Embryonic facial prominence (tissue), 1 donor: ENCODE results near the gene PIK3CB.
"Not testable (repeated sequence)": the region's sequence is repeated elsewhere in the genome, so short reads cannot be mapped to it uniquely, and the experiment has no call there.

ENCODE experiments used
- DNase-seq: peaks from one replicate; pipeline ENCODE4 v3.0.0-alpha.2; 2016; ENCODE audit errors: extremely low spot score

The PIK3CB gene

GRCh38 chr3:138806376-138807080 is 28.2 kb downstream of the PIK3CB start:
- DNase-seq: no peak

GRCh38 chr3:138803006-138803653 is 31.6 kb downstream of the PIK3CB start:
- no peak for DNase-seq

DNA sequence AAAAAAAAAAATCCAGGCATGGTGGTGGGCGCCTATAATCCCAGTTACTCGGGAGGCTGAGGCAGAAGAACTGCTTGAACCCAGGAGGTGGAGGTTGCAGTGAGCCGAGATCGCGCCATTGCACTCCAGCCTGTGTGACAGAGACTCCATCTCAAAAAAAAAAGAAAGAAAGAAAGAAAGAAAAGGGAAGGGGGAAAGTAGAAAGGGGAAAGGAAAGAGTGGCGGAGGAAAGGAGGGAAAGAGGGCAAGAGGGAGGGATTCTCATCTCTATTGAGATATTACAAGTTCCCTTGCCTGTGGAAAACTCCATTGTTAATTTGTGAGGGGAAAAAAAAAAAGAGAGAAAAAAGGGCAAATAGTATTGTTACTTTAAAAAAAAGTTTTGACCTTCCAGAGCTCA is 32.5 kb downstream of the PIK3CB start:
- not testable (repeated sequence) for DNase-seq

- DNase-seq: no peak
Observed at GRCh38 chr3:138801792-138802191, 32.9 kb downstream of the PIK3CB start.

- no peak for DNase-seq
Observed at GRCh38 chr3:138800248-138800647, 34.5 kb downstream of the PIK3CB start.

- no peak for DNase-seq
Observed at GRCh38 chr3:138799822-138800221, 34.9 kb downstream of the PIK3CB start.

GRCh38 chr3:138797508-138798038 is 37.2 kb downstream of the PIK3CB start:
- no peak for DNase-seq

- DNase-seq: no peak
Observed at GRCh38 chr3:138796761-138797160, 38.0 kb downstream of the PIK3CB start.

DNA sequence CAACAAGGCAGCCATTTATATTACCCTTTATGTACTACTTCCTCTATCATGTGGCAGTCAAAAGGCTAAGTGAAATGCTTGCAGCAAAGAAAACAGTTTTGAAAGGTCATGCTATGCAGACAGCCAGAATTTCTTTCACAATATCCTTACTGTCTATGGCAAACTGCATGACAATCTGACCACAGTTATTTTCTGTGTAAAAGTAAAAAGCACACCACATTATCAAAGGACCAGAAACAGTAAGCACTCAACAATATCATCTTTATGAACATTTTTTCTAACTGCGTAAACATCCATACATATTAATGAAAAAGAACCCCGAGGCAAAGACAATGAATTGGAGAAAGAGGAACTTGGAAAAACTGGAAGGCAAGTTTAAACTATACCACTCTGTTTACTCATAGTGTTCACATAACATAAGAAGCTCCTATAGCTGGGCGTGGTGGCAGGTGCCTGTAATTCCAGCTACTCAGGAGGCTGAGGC is 47.9 kb downstream of the PIK3CB start:
- no peak for DNase-seq

DNA sequence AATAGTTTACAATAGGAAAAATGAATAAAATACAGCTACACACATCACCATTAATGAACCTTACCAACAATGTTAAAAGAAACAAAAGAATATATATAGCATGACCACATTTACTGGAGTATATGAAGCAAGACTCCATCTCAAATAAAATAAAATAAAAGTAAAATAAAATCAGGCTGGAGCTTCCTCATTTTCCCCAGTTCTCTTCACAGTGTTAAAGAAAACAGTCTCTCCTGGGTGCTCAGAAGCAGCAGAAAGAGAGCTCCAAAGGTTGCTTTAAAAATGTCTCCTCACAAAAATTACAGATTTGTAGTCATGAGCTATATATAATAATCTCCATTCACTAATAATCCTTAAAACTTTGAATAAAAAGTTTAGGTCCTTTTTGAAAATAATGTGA is 48.8 kb downstream of the PIK3CB start:
- DNase-seq: no peak

- DNase-seq: not testable (repeated sequence)
Observed at GRCh38 chr3:138785362-138785857, 49.3 kb downstream of the PIK3CB start.

GRCh38 chr3:138782755-138783154 is 52.0 kb downstream of the PIK3CB start:
- DNase-seq: no peak

DNA sequence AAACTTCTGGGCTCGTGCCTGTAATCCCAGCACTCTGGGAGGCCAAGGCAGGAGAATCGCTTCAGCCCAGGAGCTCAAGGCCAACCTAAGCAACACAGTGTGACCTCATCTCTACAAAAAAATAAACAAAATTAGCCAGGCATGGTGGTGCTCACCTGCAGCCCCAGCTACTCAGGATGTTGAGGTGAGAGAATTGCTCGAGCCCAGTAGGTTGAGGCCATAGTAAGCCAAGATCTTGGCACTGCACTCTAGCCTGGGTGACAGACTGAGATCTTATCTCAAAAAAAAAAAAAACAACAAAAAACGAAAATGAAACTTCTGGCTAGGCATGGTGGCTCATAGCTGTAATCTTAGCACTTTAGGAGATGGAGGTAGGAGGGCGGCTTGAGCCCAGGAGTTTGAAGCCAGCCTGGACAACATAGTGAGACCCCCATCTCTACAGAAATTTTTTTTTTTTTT is 53.7 kb downstream of the PIK3CB start:
- no peak for DNase-seq

- DNase-seq: no peak
Observed at GRCh38 chr3:138778643-138779042, 56.1 kb downstream of the PIK3CB start.

GRCh38 chr3:138776961-138777360 is 57.8 kb downstream of the PIK3CB start:
- no peak for DNase-seq

- DNase-seq: no peak
Observed at GRCh38 chr3:138775254-138775595, 59.5 kb downstream of the PIK3CB start.

DNA sequence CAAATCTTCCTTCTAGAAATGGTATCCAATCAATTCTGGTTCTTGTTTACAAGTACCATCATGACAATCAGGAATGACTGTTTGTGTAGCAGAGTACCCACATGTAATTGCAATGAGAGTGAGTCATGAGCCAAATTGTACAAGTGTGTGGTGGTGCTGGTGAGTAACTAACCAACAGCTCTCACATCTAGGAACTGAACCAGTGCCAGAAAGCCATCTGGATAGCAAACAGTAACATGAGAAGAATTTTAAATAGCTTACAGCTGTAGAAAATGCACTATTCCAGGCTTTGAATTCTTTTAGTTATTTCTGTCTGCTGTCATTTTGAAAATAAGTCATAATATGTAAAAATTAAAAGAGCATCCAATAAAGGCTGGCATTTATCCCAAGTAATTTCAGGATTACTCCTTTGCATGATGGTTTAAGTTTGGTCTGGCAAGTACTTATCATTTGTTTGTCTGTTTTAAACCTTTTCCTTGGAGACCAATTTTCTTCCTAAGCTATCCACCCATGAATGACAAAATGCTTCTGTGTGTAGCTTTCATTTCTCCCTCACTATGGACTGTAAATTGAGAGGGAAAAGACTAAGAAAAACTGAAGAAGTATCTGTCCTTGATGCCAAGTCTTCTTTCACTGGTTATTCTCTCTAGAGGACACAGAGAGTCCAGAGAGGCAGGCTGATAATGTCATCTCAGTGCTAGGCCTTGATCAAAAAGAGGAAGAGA is 60.0 kb downstream of the PIK3CB start:
- peak; percentile 80 for DNase-seq

- no peak for DNase-seq
Observed at GRCh38 chr3:138771585-138771984, 63.1 kb downstream of the PIK3CB start.

GRCh38 chr3:138769616-138770015 is 65.1 kb downstream of the PIK3CB start:
- no peak for DNase-seq

DNA sequence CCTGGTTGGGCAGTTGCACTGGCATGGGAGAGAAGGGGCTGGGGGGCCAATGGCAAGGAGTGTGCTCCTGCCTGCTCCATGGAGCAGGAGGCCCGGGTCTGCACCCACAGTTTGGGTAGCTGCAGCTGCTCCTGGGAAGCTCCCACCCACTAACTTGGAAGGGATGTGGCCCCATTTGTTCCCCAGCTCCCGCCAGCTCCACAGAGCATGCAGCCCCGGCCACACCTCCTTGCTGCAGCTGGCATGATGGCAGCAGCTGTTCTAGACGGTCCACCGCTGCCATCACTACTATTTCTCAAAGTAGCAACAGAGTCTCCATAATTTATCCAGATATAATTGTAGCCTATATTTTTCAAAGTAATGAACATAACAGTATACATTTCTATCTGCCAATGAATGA is 65.8 kb downstream of the PIK3CB start:
- no peak for DNase-seq

DNA sequence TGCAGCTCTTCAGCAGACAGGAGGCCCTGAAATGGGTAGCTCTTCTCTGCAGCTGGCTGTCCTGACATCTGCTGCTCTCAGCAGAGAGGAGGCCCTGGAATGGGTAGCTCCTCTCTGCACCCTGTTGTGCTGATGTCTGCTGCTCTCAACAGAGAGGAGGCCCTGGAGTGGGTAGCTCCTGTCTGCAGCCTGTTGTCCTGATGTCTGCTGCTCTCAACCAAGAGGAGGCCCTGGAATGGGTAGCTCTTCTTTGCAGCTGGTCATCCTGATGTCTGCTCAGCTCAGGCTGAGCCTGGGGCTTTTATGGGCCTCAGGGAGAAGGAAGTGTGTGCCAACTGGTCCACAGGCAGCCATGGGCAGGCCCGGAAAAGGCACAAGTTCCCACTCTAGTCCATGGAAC is 66.6 kb downstream of the PIK3CB start:
- DNase-seq: no peak

GRCh38 chr3:138767498-138768104 is 67.1 kb downstream of the PIK3CB start:
- no peak for DNase-seq
